GM19240 (cell line): ENCODE results near the gene LSAMP.

ENCODE experiments used
- DNase-seq: peaks from one replicate; pipeline ENCODE4 v3.0.0; 2011; ENCODE audit warnings: low spot score; ENCODE audit not compliant: insufficient read length

The LSAMP gene

GRCh38 chr3:116445311-116445841 lies at the start of gene LSAMP:
LSAMP (minus strand) TSS chr3:116445487.
- no peak for DNase-seq

- DNase-seq = no peak
Observed at GRCh38 chr3:116492379-116492778, 47.1 kb upstream of the LSAMP start.

GRCh38 chr3:116483135-116483534 lies 37.8 kb upstream of the LSAMP start:
- DNase-seq = no peak

- no peak for DNase-seq
Observed at GRCh38 chr3:116476691-116477090, 31.4 kb upstream of the LSAMP start.

GRCh38 chr3:116474801-116475200 lies 29.5 kb upstream of the LSAMP start:
- DNase-seq = no peak

- no peak for DNase-seq
Observed at GRCh38 chr3:116474032-116474780, 28.9 kb upstream of the LSAMP start.

- DNase-seq = no peak
Observed at GRCh38 chr3:116473602-116474001, 28.3 kb upstream of the LSAMP start.

- DNase-seq = no peak
Observed at GRCh38 chr3:116470605-116471197, 25.4 kb upstream of the LSAMP start.

GRCh38 chr3:116469546-116469945 lies 24.3 kb upstream of the LSAMP start:
- no peak for DNase-seq

- no peak for DNase-seq
Observed at GRCh38 chr3:116464276-116464798, 19.1 kb upstream of the LSAMP start.

GRCh38 chr3:116453666-116454346 lies 8.5 kb upstream of the LSAMP start:
- DNase-seq = no peak

GRCh38 chr3:116449546-116450350 lies 4.5 kb upstream of the LSAMP start:
- DNase-seq = no peak

- DNase-seq = no peak
Observed at GRCh38 chr3:116445990-116446389, 703 bp upstream of the LSAMP start.

- DNase-seq = no peak
Observed at GRCh38 chr3:116444819-116445310, 422 bp downstream of the LSAMP start.

- no peak for DNase-seq
Observed at GRCh38 chr3:116444115-116444747, 1.1 kb downstream of the LSAMP start.

GRCh38 chr3:116443191-116443661 lies 2.1 kb downstream of the LSAMP start:
- DNase-seq = no peak

- no peak for DNase-seq
Observed at GRCh38 chr3:116442331-116443021, 2.8 kb downstream of the LSAMP start.

GRCh38 chr3:116441652-116442051 lies 3.6 kb downstream of the LSAMP start:
- DNase-seq = no peak

- no peak for DNase-seq
Observed at GRCh38 chr3:116440196-116440595, 5.1 kb downstream of the LSAMP start.

GRCh38 chr3:116433552-116433951 lies 11.7 kb downstream of the LSAMP start:
- DNase-seq = no peak
